Pons (tissue), 1 donor: ENCODE measurements around the gene MREG.

Source experiments
- DNase-seq: peaks from one replicate; pipeline ENCODE4 v3.0.0-alpha.2; 2016; ENCODE audit warnings: low spot score

Gene MREG

DNA sequence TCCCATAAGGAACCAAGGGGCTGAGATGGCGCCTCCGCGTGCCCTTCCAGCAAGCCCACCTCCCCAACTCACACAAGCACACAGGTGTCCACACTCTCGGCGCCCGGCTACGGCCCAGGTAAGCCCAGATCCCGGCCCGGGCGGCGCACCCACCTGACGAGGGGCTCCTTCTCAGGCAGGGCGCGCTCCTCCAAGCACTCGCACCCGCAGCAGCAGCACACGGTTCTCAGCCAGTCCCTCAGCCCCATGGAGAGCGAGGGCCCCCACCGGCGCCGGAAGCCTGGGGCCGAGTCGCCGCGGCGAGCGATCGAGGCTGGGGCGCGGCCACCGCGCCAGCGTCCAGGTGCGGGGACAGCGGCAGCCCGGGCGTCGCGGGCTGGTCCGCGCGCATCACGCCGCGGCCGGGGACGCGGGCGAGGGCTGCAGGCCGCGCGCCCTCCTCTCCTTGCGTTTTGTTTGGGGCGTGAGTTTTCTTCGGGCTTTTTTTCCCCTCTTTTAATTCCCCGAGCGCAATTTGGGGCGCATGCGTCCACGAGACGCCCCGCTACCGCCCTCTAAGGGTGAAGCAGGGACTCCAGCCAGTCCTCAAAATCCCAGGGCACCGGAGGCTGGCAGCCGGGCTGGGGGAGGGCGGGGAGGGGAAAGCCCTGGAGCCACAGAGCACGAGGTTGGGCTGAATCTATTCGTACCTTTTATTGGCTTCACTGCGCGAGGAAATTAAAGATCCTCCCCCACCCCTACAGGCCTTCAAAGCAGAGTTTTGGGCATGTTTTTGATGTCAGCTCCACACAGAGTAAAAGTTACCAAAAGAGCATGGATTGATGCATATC lies at the start of gene MREG:
TSS of gene MREG (minus strand) at position 472 of the 830 bp plus-strand sequence. CDS start at position 248, 224 bp downstream.
- DNase-seq: peak; percentile 61

DNA sequence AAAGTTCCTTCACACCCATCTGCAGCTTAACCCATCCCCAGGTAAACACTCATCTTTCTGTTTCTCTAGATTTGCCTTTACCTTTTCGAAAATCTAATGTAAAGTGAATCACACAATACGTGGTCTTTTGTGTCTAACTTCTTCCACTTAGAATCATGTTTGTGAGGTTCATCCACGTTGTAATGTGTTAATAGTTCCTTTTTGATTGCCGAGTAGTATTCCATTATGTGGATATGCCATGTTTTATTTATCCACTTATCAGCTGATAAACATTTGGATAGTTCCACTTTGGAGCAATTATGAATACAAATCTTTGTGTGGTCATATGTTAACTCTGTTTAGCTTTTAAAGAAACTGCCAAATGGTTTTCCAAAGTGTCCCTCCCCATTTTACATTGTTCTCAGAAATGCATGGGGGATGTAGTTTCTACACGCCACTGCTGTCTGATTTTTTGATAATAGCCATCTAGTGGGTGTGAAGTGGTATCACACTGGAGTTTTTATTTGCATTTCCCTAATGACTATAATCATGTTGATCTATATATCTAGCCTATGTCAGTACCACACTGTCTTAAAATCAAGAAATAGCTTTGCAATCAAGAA lies 46.0 kb upstream of the MREG start:
- no peak for DNase-seq

- peak; percentile 62 for DNase-seq
Observed at GRCh38 chr2:216057688-216058193, 44.4 kb upstream of the MREG start.

DNA sequence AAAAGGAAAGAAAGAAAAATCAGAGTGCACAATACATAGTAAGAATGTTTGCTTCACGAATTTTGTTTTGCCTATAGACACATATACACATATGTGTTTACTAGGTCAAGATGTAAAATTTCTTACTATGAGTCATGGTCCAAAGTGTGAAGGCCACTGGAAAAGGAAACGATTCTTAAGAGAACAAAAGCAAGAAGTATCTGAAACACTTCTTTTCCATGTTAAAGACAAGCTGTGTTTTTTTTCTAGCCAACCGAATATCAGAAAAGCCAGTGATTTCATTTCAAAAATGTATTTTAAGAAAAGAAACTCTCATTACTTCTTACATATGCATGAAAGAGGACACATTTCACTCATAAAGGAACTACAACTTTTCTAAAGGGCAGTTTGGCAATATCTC lies 43.4 kb upstream of the MREG start:
- no peak for DNase-seq

DNA sequence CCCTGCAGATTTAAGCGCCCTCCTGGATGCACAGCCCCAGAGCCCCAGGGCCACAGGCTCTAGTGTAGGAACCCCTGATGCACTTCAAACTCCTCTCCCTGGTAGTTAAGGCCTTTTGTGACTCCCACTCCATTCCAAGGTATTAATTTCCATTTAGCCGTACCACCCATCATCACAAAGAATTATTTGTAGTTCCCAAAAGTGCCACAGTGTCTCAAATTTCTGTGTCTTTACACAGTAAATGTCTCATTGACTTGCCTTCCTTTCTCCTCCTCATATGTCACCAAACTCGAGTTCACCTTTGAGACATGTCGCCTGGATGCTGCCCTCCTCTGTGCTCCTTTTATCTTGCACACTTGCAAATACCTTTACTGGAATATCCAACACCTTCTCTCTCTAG lies 42.3 kb upstream of the MREG start:
- DNase-seq: no peak

- no peak for DNase-seq
Observed at GRCh38 chr2:216052420-216052819, 39.1 kb upstream of the MREG start.

DNA sequence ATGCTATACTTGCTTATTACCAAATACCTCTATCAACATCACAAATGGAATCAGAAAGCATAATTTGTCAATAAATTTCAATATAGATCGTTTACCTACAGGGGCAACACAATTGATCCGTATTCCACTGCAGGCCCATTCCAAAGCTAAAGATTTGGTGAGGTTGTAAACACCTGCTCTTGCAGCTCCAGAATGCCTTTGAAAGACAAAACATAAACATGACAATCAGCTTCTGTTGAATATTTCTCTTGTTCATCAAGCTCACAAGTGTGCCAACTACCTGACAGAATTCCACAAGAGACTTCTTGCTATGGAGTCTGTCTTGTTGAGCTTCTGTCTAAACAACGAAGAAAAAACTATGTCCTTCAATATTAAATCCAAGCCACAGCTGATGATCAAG lies 38.0 kb upstream of the MREG start:
- DNase-seq: no peak

DNA sequence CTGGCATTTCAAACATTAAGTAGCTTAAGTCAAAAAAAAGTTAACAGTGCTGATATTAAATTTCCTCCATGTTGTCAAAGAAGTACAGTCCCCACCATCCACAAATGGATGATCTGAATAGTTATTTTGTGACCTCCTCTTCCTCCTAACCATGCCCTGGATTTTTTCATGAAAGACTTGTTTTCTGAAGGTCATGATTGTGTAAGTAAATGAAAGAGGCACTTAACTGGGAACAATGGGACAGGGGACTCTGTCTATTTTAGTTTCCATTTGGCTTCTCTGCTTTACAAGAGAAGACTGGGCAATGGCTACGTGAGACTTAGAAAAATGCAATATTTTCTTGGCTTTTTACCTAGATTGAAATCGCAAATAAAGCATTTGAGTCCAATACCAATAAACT lies 36.1 kb upstream of the MREG start:
- peak; percentile 42 for DNase-seq

DNA sequence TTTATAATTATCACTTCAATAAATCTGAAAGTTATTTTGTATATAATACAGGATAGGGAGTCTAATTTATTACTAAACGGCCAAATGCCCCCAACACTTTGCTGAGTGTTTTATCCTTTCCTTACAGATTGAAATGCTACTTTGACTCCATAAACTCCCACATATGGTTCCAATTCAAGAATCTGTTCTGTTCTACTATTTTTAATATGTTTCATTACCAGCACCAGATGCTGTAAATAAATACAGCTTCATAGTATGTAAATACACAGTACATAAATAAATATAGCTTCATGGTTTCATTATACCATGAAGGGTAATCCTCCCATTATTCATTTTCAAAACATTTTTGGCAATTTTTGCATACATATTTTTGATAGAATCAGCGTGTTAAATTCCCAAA lies 34.0 kb upstream of the MREG start:
- DNase-seq: no peak

DNA sequence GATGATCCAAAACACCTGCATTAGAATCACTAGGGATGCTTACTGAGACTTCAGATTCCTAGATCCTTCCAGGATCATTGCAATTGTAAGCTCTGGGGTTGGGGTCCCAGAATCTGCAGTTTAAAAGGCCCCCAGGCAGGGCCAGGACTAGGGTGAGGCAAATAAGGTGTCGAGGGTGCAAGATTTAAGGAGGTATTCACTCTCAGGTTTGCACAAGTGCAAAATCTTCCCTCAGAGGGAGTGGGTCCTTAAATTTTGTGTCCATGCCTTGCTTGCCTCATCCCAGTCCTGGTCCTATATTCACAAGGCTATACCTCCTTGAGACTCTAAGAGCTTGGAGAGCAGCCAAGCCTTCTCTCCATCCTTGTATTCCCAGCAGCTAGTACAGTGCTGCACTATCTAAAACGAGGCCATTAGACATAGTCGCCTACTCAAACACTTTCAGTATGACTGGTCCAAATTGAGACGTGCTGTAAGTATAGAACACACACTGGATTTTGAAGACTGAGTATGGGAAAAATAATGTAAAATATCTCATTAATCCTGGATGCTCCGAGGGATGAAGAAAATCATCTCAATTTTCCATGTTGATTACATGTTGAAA lies 31.6 kb upstream of the MREG start:
- DNase-seq: no peak

DNA sequence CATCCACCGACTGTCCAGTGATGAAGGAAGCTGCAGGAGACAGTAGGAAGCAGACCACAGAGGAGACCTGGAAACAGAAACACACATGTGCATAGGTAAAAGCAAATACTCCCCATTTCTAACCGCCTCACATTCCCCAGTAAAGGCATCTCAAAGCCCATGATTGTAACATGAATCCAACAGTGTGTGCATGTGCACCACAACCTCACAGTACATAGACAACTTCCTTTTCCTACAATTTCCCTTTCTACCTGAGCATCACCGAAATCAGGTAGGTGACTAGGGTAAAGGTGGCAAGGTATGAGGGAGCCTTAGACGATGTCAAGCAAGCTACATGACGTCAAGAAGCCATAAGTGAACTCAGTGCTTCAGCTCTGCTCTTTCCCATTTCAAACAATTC lies 30.6 kb upstream of the MREG start:
- no peak for DNase-seq

DNA sequence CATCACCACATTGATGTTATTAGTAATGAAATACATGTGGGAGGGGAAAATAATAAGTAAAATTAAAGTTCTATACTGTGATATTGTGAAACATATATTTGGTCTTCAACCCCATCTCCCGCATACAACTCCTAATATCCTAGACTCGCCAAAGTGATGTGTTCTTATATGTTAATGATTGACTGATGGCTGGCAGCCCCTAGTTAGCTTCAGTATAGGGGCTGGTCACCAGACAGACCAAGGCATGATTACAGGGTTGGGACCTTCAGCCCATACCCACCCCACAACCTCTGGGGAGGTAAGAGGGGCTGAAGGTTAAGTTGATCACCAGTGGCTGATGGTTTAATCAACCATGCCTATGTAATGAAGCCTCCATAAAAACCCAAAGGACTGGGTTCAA lies 28.1 kb upstream of the MREG start:
- no peak for DNase-seq

GRCh38 chr2:216039918-216040317 lies 26.6 kb upstream of the MREG start:
- DNase-seq: no peak

GRCh38 chr2:216034065-216034464 lies 20.7 kb upstream of the MREG start:
- DNase-seq: peak; percentile 75

GRCh38 chr2:216033403-216033802 lies 20.1 kb upstream of the MREG start:
- no peak for DNase-seq

DNA sequence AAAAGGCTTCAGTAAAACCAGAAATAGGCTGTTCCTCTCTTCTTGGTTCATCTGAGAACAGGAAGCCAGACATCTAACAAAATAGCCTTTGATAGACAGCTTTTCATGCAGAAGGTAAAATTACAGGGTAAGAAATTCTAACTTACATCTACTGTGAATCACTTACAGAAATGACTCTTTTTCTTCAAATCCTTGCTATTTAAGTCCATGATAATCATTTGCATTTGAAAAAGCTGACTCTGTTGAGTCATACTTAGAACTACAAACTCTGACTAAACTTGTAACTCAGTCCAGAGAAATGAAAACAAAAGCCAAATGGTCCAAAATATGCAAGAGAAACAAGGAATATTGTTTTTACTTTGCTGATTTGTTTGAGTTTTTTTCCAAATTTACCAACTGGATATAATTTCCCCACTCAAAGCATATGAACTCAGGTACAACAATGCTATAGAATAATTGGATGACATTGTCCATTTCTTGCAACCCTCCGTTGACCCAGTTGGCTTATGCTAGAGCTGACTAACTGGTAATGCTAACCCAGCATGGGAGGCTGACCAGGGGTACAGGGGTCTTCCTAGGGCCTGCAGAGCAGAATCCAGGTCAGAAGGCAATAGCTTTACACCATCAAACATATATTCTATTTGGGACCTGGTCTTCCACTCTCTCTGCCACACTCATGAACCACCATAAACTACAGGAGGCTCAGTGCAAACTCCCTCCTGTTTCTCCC lies 18.8 kb upstream of the MREG start:
- no peak for DNase-seq

DNA sequence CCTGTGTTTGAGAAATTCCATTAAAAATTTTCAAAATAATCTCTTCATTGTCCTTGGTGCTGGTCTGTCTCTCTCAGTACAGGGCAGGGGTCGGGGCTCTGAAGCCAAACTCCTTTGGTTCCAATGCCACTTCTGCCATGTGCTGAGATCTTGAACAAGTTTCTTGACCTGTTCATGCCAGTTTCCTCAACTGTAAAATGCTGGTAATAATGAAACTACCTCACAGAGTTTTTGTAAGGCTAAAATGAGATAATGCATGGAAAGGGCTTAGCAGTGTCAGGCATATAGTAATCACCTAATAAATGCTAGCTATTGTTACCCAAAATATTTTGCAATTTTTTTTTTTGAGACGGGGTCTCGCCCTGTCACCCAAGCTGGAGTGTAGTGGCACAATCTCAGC lies 16.9 kb upstream of the MREG start:
- no peak for DNase-seq

GRCh38 chr2:216029416-216030129 lies 16.2 kb upstream of the MREG start:
- no peak for DNase-seq

GRCh38 chr2:216024779-216025336 lies 11.5 kb upstream of the MREG start:
- no peak for DNase-seq

GRCh38 chr2:216023055-216023648 lies 9.8 kb upstream of the MREG start:
- peak; percentile 49 for DNase-seq
